Measurements from ENCODE around the gene CNOT1.

Gene CNOT1

GRCh38 chr16:58472827-58473226 is 156.8 kb downstream of the CNOT1 start:
- H3K4me1 Mint-ChIP-seq (ENCODE audit: low read depth), result no peaks in the 10 kb centered on the region
- H3K27me3 Mint-ChIP-seq (ENCODE audit: low read depth), result peaks cover 8% of the 10 kb centered on the region

GRCh38 chr16:58472266-58472665 is 157.4 kb downstream of the CNOT1 start:
- no peaks in the 10 kb centered on the region for H3K9me3 Mint-ChIP-seq
- no peaks in the 10 kb centered on the region for H3K36me3 Mint-ChIP-seq (ENCODE audit: low read depth)
- H3K27me3 Mint-ChIP-seq (ENCODE audit: low read depth), result peaks cover 14% of the 10 kb centered on the region
- no peak for DNase-seq (ENCODE audit: low spot score)
- H3K4me3 Mint-ChIP-seq, result no peak overlapping the region
- no peak overlapping the region for H3K27ac Mint-ChIP-seq
- no peaks in the 10 kb centered on the region for H3K4me1 Mint-ChIP-seq (ENCODE audit: low read depth)

More at GRCh38 chr16:58472827-58473226, 156.8 kb downstream of the CNOT1 start:
- no peak overlapping the region for H3K4me3 Mint-ChIP-seq
- no peaks in the 10 kb centered on the region for H3K36me3 Mint-ChIP-seq (ENCODE audit: low read depth)
- no peak overlapping the region for H3K27ac Mint-ChIP-seq
- H3K9me3 Mint-ChIP-seq, result no peaks in the 10 kb centered on the region
- DNase-seq (ENCODE audit: low spot score), result no peak

GRCh38 chr16:58471209-58471975 is 158.2 kb downstream of the CNOT1 start:
- Mint-ChIP-seq H3K9me3 (no peaks in the 10 kb centered on the region), H3K27me3 (ENCODE audit: low read depth) (peaks cover 21% of the 10 kb centered on the region), H3K27ac (no peak overlapping the region), H3K4me3 (no peak overlapping the region), H3K4me1 (ENCODE audit: low read depth) (no peaks in the 10 kb centered on the region), H3K36me3 (ENCODE audit: low read depth) (no peaks in the 10 kb centered on the region)
- no peak for DNase-seq (ENCODE audit: low spot score)
